Kasumi-1 (cell line): ENCODE results near the gene FUZ.

Source experiments
- DNase-seq, 2 experiments: peaks; one replicate each; lab custom pipeline; 2025; lab: John Stamatoyannopoulos, UW

The FUZ gene

DNA sequence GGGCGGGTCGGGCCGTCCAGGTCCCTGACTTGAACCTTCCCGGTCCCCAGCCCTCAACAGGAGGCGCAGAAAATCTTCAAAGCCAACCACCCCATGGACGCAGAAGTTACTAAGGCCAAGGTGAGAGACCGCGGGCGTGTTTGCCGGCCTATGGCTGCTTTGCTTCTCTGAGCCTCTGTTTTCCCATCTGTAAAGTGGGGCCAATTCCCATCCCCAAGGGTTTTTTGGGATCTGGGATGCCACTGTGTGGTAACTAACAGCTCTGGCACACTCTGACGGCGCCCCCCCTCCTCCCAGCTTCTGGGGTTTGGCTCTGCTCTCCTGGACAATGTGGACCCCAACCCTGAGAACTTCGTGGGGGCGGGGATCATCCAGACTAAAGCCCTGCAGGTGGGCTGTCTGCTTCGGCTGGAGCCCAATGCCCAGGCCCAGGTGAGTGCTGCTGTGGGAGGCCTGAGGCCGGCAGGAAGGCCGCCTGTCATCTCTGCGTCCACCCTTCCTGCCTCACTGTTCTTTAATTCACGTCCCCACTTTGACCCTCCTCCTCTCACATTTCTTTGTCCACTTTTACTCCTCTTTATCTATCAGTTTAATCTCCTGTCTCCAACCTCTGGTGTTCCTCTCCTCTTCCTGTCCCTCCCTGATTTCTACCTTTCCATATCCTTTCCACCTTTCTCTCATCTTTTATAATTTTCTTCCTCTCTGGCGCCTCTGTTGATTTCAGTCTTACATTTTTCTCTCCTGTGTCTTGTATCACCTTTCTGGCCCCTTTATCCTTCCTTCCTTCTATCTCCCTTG is 7.1 kb downstream of the FUZ start:
- no peak for DNase-seq

DNA sequence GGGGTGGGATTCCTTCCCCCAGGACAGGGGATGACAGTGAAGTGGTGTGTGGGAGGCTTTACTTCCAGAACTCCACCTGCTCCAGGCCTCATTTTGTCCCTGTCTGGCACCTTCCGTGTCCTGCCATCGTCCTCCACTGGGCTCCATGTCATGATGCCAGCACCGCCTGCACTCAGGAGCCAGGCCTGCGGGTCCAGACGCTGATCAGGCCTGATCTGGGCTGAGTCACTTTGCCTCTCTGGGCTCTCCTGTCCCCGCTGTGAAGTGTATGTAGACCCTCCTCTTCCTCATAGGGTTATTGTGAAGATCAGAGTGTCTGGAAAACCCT is 9.6 kb downstream of the FUZ start:
- DNase-seq = no peak

DNA sequence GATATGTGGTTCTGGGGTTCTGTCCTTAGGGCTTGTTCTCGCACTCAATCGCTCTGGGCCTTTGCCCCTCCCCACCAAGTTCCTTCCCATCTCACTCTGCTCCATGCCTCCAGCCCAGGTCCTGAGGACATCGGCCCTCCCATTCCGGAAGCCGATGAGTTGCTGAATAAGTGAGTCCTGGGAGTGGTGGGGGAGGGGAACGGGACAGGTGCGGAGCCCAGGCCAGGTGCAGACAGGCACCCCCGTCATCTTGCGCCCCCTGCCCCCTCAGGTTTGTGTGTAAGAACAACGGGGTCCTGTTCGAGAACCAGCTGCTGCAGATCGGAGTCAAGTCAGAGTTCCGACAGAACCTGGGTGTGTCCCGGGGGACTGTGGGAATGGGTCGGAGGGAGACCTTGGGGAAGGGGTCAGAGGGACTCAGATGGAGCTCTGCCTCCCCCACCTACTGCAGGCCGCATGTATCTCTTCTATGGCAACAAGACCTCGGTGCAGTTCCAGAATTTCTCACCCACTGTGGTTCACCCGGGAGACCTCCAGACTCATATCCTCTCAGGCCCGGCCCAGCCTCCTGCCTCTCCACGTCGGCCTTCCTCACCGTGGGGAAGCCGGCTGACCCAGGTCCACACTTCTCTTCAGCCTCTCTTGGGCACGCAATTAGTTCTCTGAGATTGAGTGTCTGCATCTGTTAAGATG is 10.1 kb downstream of the FUZ start:
- DNase-seq = no peak

GRCh38 chr19:49801966-49802661 is 11.0 kb downstream of the FUZ start:
- DNase-seq = no peak

GRCh38 chr19:49801401-49801888 is 11.6 kb downstream of the FUZ start:
- DNase-seq = no peak

GRCh38 chr19:49800771-49801170 is 12.3 kb downstream of the FUZ start:
- no peak for DNase-seq

GRCh38 chr19:49799798-49800376 is 13.2 kb downstream of the FUZ start:
- DNase-seq = no peak

DNA sequence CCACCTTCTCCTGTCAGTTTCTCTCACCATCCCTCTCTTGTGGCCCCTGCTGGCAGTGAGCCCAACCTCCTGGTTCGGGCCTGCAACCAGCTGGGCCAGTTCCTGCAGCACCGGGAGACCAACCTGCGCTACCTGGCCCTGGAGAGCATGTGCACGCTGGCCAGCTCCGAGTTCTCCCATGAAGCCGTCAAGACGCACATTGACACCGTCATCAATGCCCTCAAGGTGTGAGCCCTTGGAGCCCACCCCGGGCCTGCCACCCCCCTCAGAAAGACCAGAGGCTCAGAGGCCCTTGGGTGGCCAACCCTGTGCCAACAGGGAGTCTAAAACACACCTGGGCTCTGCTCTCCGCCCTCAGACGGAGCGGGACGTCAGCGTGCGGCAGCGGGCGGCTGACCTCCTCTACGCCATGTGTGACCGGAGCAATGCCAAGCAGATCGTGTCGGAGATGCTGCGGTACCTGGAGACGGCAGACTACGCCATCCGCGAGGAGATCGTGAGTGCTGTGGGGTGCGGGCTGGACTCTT is 13.8 kb downstream of the FUZ start:
- no peak for DNase-seq

- no peak for DNase-seq
Observed at GRCh38 chr19:49798574-49798973, 14.5 kb downstream of the FUZ start.

DNA sequence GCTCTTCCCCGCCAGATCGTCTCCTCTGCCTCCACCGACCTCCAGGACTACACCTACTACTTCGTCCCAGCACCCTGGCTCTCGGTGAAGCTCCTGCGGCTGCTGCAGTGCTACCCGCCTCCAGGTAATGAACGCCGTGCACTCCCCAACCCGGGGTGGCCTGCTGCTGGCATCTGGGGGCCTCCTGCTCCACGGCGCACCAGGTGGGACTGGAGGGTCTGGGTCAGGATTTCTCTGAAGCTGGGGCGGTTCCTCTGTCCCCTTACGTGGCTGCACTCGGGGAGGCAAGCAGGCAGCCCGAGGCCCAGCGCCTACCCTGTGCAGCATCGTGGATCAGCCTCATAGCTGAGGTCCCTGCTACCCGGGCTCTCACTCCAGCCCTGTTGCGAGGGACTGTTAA is 17.5 kb downstream of the FUZ start:
- no peak for DNase-seq

- no peak for DNase-seq
Observed at GRCh38 chr19:49793561-49793840, 19.6 kb downstream of the FUZ start.

GRCh38 chr19:49792829-49793560 is 20.1 kb downstream of the FUZ start:
- DNase-seq = no peak

- no peak for DNase-seq
Observed at GRCh38 chr19:49791776-49792445, 21.2 kb downstream of the FUZ start.

- DNase-seq = no peak
Observed at GRCh38 chr19:49790866-49791265, 22.2 kb downstream of the FUZ start.

DNA sequence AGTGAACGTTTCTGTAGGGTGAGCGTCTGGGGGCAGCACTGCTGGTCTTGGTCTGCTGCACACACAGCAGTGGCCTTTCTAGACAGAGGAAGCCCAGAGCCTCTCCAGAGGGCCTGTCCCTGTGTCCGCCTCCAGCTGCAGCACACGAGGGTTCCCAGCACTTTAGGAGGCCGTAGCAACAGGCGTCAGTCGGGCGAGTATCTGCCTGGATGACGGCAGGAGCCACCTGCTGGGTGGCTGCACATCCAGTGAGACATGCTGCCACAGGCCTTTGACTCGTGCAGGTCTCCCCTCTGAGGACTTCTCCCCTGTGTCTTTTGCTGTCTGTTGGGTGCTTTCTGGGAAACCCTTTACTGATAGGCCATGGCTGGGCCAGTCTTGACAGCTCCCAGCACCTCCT is 24.2 kb downstream of the FUZ start:
- DNase-seq = no peak

DNA sequence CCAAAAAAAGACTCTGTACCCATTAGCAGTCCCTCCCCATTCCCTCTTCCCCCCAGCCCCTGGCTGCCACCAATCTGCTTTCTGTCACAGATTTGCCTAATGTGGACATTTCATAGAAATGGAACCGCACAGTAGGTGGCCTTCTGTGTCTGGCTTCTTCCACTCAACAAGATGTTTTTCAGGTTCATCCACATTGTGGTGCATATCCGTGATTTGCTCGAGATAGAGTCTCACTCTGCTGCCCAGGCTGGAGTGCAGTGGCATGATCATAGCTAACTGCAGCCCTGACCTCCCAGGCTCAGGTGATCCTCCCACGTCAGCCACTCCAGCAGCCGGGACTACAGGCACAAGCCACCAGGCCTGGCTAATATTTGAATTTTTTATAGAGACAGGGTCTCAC is 25.3 kb downstream of the FUZ start:
- no peak for DNase-seq

GRCh38 chr19:49786376-49786820 is 26.7 kb downstream of the FUZ start:
- no peak for DNase-seq

- DNase-seq = no peak
Observed at GRCh38 chr19:49782515-49782914, 30.6 kb downstream of the FUZ start.

DNA sequence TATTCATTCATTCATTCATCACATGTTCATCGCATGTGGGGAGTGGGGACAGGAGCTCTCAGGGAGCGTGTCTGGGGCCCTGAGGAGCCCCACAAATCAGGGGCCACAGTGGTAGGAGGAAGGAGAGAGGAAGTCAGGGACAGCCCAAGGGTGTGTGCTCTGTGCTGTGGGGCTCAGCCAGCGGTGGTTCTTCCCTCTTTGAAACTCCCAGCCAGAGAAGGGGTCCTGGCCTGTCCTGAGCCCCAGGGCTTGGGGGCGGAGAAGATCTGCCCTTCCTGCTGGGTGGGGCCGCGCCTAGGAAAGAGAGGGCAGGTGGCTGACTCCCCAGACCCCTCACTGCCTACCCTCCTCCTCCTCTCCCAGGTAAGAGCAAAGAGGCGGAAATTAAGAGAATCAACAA is 31.7 kb downstream of the FUZ start:
- DNase-seq = no peak

GRCh38 chr19:49780861-49781260 is 32.2 kb downstream of the FUZ start:
- DNase-seq = no peak
